22Rv1 (cell line): ENCODE results near the gene MIDN.

Experiments
- CTCF ChIP-seq: fragments of 450-650 bp; IDR thresholded peaks from 2 replicates; pipeline ENCODE4 v1.5.1; 2017; ENCODE audit warnings: mild to moderate bottlenecking
- ZFX ChIP-seq: fragments of 450-650 bp; IDR thresholded peaks from 2 replicates; pipeline ENCODE4 v1.6.1; 2017; ENCODE audit warnings: antibody characterized with exemption, borderline replicate concordance

GRCh38 chr19:1231729-1232637 lies 16.4 kb upstream of the MIDN start:
- TF ChIP-seq CTCF, result no peak
- TF ChIP-seq ZFX, result no peak
